Measurements from ENCODE around the gene SP5. TPM values are rescaled to one million over a fixed set of nuclear protein-coding genes. Genes with fewer than 3 reads are reported as not detected.

The SP5 gene
- total and polyA plus RNA-seq, 2 donors (not counting 3 experiments of a cell fraction or from before 2014, with no cell fraction given): not detected

DNA sequence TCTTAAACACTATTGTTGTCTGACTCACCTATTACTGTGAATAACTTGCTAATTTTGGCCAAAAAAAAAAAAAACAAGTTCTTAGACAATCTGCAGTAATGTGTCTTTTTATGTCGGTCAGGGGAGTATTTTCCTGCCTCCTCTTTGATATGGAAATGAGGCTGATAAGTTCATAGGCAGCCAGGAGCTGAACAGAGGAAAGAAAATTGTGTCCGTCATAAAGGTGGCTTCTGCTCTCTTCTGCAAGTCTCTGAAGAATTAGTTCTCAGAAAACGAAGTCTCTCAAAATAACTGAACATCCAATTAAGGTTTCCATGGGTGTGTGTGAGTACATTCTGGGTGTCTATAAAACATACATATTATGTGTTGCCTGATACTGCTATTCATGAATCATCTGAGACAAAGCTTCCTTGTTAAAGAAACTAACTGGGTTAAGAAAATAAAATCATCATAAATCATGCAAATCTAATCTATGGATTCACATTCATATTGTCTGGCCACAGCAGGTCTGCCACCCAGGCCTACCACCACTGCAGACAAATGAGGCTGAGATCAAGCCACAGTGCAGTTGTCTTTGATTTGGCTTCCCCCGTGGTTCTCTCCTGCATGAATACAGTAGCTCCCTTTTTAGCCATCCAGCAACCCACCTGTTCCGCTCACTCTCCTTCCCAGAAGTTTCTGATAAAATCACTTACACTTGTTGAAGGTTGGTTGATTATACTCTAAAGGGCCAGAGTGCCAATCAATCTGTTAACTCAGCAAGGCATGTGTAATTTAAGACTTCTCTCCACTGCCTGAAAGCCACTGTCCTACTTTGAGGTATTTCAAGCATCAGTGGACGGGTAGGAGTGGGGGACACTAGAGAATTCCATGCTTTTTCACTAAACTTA, 19.4 kb upstream of the SP5 start:
- FAIRE-seq: no peak
- H3K36me3 ChIP-seq (ENCODE audit: control insufficient read depth in 2 of 2, extremely low read depth in 1 of 2, insufficient read depth in 2 of 2, low read length in 2 of 2): no peaks in the 10 kb centered on the region
- no peaks in the 10 kb centered on the region for H3K4me1 ChIP-seq (ENCODE audit: control insufficient read depth, extremely low read depth, insufficient read depth, low read length)
- intact Hi-C loops (cut with micrococcal nuclease) (no loop called here), dilution Hi-C loops (cut with MboI; ENCODE audit: extremely low pct_ligation_motif_present, low sequenced_read_pairs) (no loop called here)
- no peak overlapping the region for H2AFZ ChIP-seq (ENCODE audit: low read depth, low read length)
- H3K27ac ChIP-seq (ENCODE audit: insufficient read depth, low read depth, low read length): no peak overlapping the region
- POLR2A ChIA-PET: no interaction called here
- no peak overlapping the region for H3K9ac ChIP-seq (replicated peaks; ENCODE audit: extremely low read depth, insufficient read depth, low read length)
- CTCF ChIA-PET: interaction anchor here (0.6 kb wide), 1 partner anchor 140 kb away, joined by 3 read pairs; no protein-coding TSS in a partner anchor
- no peaks in the 10 kb centered on the region for H4K20me1 ChIP-seq (replicated peaks; ENCODE audit: control insufficient read depth, extremely low read depth, insufficient read depth, low read length)
- no peak for TF ChIP-seq EZH2 (IDR thresholded peaks at IDR 0.05; ENCODE audit: borderline replicate concordance, low read depth, low read length, severe bottlenecking)
- no peak for TF ChIP-seq FOS (IDR thresholded peaks at IDR 0.05; ENCODE audit: borderline replicate concordance, insufficient read depth, low read length)
- no peak for TF ChIP-seq JUN (IDR thresholded peaks at IDR 0.05; ENCODE audit: borderline replicate concordance, insufficient read depth, insufficient read length, low read depth)
- no peak for TF ChIP-seq GATA2 (IDR thresholded peaks at IDR 0.05; ENCODE audit: insufficient read depth, insufficient read length, low read depth, low read length)
- TF ChIP-seq, protein P1, sequence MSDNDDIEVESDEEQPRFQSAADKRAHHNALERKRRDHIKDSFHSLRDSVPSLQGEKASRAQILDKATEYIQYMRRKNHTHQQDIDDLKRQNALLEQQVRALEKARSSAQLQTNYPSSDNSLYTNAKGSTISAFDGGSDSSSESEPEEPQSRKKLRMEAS (IDR thresholded peaks at IDR 0.05; ENCODE audit: insufficient read depth, insufficient read length): no peak
- no peak for TF ChIP-seq MYC (IDR thresholded peaks at IDR 0.05; ENCODE audit: low read depth, low read length)
- no peak for TF ChIP-seq POLR2A (IDR thresholded peaks at IDR 0.05; ENCODE audit: low read depth, low read length)
- TF ChIP-seq, protein P2, sequence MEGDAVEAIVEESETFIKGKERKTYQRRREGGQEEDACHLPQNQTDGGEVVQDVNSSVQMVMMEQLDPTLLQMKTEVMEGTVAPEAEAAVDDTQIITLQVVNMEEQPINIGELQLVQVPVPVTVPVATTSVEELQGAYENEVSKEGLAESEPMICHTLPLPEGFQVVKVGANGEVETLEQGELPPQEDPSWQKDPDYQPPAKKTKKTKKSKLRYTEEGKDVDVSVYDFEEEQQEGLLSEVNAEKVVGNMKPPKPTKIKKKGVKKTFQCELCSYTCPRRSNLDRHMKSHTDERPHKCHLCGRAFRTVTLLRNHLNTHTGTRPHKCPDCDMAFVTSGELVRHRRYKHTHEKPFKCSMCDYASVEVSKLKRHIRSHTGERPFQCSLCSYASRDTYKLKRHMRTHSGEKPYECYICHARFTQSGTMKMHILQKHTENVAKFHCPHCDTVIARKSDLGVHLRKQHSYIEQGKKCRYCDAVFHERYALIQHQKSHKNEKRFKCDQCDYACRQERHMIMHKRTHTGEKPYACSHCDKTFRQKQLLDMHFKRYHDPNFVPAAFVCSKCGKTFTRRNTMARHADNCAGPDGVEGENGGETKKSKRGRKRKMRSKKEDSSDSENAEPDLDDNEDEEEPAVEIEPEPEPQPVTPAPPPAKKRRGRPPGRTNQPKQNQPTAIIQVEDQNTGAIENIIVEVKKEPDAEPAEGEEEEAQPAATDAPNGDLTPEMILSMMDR (IDR thresholded peaks at IDR 0.05; ENCODE audit: extremely low read depth in 1 of 2, insufficient read depth in 1 of 2, low read depth in 1 of 2, low read length in 2 of 2): no peak
- no peak for TF ChIP-seq POLR2AphosphoS5 (IDR thresholded peaks at IDR 0.05; ENCODE audit: insufficient read depth, low read depth, low read length)
- no peaks in the 10 kb centered on the region for H3K27me3 ChIP-seq (ENCODE audit: control insufficient read depth in 2 of 2, insufficient read depth in 2 of 2, low read length in 2 of 2)
- no peak for DNase-seq (ENCODE audit: low read depth, low spot score)
- H3K4me2 ChIP-seq (ENCODE audit: insufficient read depth, low read length): no peak overlapping the region
- no peaks in the 10 kb centered on the region for H3K9me1 ChIP-seq (replicated peaks; ENCODE audit: control insufficient read depth, extremely low read depth, insufficient read depth, low read length)
- H3K4me3 ChIP-seq (replicated peaks in 1 of 3; ENCODE audit: insufficient read depth in 1 of 3, low read depth in 1 of 3, low read length in 3 of 3): no peak overlapping the region
- BruUV-seq (replicated peaks): no TSS peak
- H3K9me3 ChIP-seq (replicated peaks; ENCODE audit: control insufficient read depth, insufficient read depth, low read length): no peaks in the 10 kb centered on the region
- H3K79me2 ChIP-seq (ENCODE audit: control insufficient read depth, insufficient read depth, low read length): no peaks in the 10 kb centered on the region

All from endothelial cell of umbilical vein (primary cell).